H1 (cell line): ENCODE measurements around the gene USP3. TPM values are rescaled to one million over a fixed set of nuclear protein-coding genes. Genes with fewer than 3 reads are reported as not detected.

ENCODE experiments used
- BRCA1 ChIP-seq: IDR thresholded peaks from 2 replicates; pipeline ENCODE4 v1.6.1; 2012; ENCODE audit warnings: low read depth, low read length, improper control_type of control experiment
- E2F6 ChIP-seq: IDR thresholded peaks from 2 replicates; pipeline ENCODE4 v1.6.1; 2012; ENCODE audit warnings: inconsistent platforms
- EGR1 ChIP-seq: IDR thresholded peaks from 2 replicates; pipeline ENCODE4 v1.6.1; 2011; ENCODE audit warnings: low read depth, low read length, borderline replicate concordance
- EZH2 ChIP-seq: fragments of 200-600 bp; sonication (generic); IDR thresholded peaks from 2 replicates; pipeline ENCODE4 v1.7.1; 2012; ENCODE audit warnings: low read depth, mild to moderate bottlenecking, moderate library complexity, low read length, inconsistent platforms; ENCODE audit not compliant: severe bottlenecking
- POLR2A ChIP-seq, 2 experiments: IDR thresholded peaks; 1 replicate in 1 of 2; 2 replicates in 1 of 2; pipeline ENCODE4 v1.6.1; 2011; ENCODE audit warnings: low read depth in 2 of 2, low read length in 2 of 2, mild to moderate bottlenecking in 2 of 2; ENCODE audit errors: control extremely low read depth in 1 of 2
- SIN3A ChIP-seq, 2 experiments: IDR thresholded peaks in 1 of 2; conservative IDR thresholded peaks in 1 of 2; 2 replicates each; pipeline ENCODE4 v1.6.1; 2011 to 2012; ENCODE audit warnings: low read length in 2 of 2, improper control_type of control experiment in 1 of 2, low read depth in 1 of 2, mild to moderate bottlenecking in 1 of 2
- TAF1 ChIP-seq: IDR thresholded peaks from 2 replicates; pipeline ENCODE4 v1.6.1; 2011; ENCODE audit warnings: mild to moderate bottlenecking, low read depth, low read length
- TBP ChIP-seq: IDR thresholded peaks from 2 replicates; pipeline ENCODE4 v1.6.1; 2011; ENCODE audit warnings: low read depth, low read length, improper control_type of control experiment
- polyA plus RNA-seq, 7 experiments: library from polyadenylated mRNA; depleted of rRNA in 3 of 7; stranded (reverse) in 5 of 7; unstranded in 2 of 7; fragments of >200 nt in 5 of 7; fragments of 200-250 nt in 2 of 7; gene quantifications; 1 replicate in 5 of 7; 2 replicates in 1 of 7; 4 replicates in 1 of 7; pipeline versions ENCODE4 v1.2.1 to v1.2.3, GENCODE V29; 2011 to 2013; ENCODE audit warnings: missing spikeins in 2 of 7, mixed read lengths in 2 of 7
- total RNA-seq: library from RNA; stranded (reverse); fragmentation: NEBNext Ultra II Directional; extraction: Animal tissue kit (Norgen Biotek cat#: 25700); gene quantifications from 2 replicates; pipeline ENCODE4 v1.2.1, GENCODE V29; 2021

The USP3 gene
- total and polyA plus RNA-seq, 2 of the 8 experiments (the other 6 are each of a cell fraction or from before 2014, with no cell fraction given), result 15.5 to 16.2 TPM

- no peak for TF ChIP-seq E2F6
- no peak for TF ChIP-seq EZH2
- TF ChIP-seq POLR2A (IDR thresholded peaks at IDR 0.05; ENCODE audit: control extremely low read depth in 1 of 2, low read depth in 2 of 2, low read length in 2 of 2), result no peak
- TF ChIP-seq TAF1, result no peak
- TF ChIP-seq BRCA1, result no peak
- no peak for TF ChIP-seq EGR1
- no peak for TF ChIP-seq TBP
- TF ChIP-seq SIN3A (conservative IDR thresholded peaks at IDR 0.05 in 1 of 2, IDR thresholded peaks at IDR 0.05 in 1 of 2; ENCODE audit: low read depth in 1 of 2, low read length in 2 of 2), result no peak
- TF ChIP-seq, all 59 proteins: peak for 0
These were observed 47.0 kb downstream of the USP3 start (continued) for GRCh38 chr15:63551400-63551799.
